ENCODE results near the gene CDA.

DNA sequence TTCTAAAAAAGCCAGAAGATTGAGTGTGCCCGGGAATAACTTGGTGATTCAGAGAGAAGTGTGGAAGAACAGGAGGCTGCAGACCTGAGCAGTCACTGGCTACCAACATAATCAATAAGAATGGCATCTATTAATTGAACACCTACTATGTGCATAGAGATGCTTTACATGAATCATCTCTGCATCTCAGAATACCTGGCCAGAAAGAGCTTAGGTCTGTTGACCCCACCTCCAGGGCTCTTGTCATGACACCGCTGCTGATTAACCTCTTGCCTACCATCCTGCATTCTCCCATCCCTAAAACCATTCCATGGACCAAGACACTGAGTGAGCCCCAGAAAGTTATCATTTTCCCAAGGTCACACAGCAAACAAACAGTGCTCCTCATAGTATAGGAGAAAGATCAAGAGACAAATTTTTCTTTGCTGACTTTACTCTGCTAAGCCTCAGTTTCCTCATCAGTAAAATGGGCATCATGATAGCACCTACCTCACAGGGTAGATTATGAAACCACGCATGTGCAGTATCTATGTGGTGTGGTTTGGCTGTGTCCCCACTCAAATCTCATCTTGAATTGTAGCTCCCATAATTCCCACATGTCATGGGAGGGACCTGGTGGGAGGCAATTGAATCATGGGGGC is 28.1 kb downstream of the CDA start:
- no peak for TF ChIP-seq CTCF (IDR thresholded peaks at IDR 0.05)
- TF ChIP-seq POLR2A (IDR thresholded peaks at IDR 0.05), result no peak

Measured in thyroid gland (tissue), 4 donors.